Activated CD4-positive, alpha-beta T cell treated with anti-CD3 and anti-CD28 coated beads for 36 hours (primary cell): ENCODE results near the gene AFAP1. TPM values are rescaled to one million over a fixed set of nuclear protein-coding genes. Genes with fewer than 3 reads are reported as not detected.

Experiments
- ATAC-seq: fragments of 200-7000 bp; cut with Tn5 transposase; one replicate; pipeline ENCODE4 v1.10.0; 2021; ENCODE audit warnings: mild to moderate bottlenecking, moderate library complexity
- CTCF ChIA-PET: fragments of 350-600 bp; sonication (Branson Sonifier 250); formaldehyde crosslinking; loops from one replicate; lab custom pipeline; 2021; ENCODE audit warnings: antibody characterized with exemption; lab: Charles Lee
- POLR2A ChIA-PET: fragments of 350-600 bp; sonication (Branson Sonifier 250); formaldehyde crosslinking; loops from one replicate; lab custom pipeline; 2021; ENCODE audit warnings: antibody characterized with exemption, inconsistent platforms; lab: Charles Lee
- DNase-seq: peaks from one replicate; pipeline ENCODE4 v3.0.0-alpha.2; 2020
- H3K27ac Mint-ChIP-seq: one replicate; pipeline ENCODE4 v1.8.0; 2021; ENCODE audit warnings: mixed read lengths
- H3K27me3 Mint-ChIP-seq: one replicate; pipeline ENCODE4 v1.8.0; 2021; ENCODE audit warnings: mixed read lengths
- H3K36me3 Mint-ChIP-seq: one replicate; pipeline ENCODE4 v1.8.0; 2021; ENCODE audit warnings: low read depth, mixed read lengths
- H3K4me1 Mint-ChIP-seq: one replicate; pipeline ENCODE4 v1.8.0; 2021; ENCODE audit warnings: mixed read lengths
- H3K4me3 Mint-ChIP-seq: one replicate; pipeline ENCODE4 v1.8.0; 2021; ENCODE audit warnings: mild to moderate bottlenecking, moderate library complexity, mixed read lengths
- H3K9me3 Mint-ChIP-seq: one replicate; pipeline ENCODE4 v1.8.0; 2021; ENCODE audit warnings: low read depth, mixed read lengths
- intact Hi-C, 2 experiments: fragments of 100-400 bp; cut with DNase I in 1 of 2; cut with micrococcal nuclease in 1 of 2; formaldehyde crosslinking; loops; one replicate each; pipeline versions ENCODE4 v1.14.2 to v1.15.1; 2022 to 2024; cut with DNase I, micrococcal nuclease
- total RNA-seq, 2 experiments: library from RNA; stranded (reverse); gene quantifications; one replicate each; pipeline ENCODE4 v1.2.3, GENCODE V29; 2021

The AFAP1 gene, protein sequence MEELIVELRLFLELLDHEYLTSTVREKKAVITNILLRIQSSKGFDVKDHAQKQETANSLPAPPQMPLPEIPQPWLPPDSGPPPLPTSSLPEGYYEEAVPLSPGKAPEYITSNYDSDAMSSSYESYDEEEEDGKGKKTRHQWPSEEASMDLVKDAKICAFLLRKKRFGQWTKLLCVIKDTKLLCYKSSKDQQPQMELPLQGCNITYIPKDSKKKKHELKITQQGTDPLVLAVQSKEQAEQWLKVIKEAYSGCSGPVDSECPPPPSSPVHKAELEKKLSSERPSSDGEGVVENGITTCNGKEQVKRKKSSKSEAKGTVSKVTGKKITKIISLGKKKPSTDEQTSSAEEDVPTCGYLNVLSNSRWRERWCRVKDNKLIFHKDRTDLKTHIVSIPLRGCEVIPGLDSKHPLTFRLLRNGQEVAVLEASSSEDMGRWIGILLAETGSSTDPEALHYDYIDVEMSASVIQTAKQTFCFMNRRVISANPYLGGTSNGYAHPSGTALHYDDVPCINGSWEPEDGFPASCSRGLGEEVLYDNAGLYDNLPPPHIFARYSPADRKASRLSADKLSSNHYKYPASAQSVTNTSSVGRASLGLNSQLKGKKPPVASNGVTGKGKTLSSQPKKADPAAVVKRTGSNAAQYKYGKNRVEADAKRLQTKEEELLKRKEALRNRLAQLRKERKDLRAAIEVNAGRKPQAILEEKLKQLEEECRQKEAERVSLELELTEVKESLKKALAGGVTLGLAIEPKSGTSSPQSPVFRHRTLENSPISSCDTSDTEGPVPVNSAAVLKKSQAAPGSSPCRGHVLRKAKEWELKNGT
- 10 to 100 TPM; 27.1 to 27.2 TPM for total RNA-seq

DNA sequence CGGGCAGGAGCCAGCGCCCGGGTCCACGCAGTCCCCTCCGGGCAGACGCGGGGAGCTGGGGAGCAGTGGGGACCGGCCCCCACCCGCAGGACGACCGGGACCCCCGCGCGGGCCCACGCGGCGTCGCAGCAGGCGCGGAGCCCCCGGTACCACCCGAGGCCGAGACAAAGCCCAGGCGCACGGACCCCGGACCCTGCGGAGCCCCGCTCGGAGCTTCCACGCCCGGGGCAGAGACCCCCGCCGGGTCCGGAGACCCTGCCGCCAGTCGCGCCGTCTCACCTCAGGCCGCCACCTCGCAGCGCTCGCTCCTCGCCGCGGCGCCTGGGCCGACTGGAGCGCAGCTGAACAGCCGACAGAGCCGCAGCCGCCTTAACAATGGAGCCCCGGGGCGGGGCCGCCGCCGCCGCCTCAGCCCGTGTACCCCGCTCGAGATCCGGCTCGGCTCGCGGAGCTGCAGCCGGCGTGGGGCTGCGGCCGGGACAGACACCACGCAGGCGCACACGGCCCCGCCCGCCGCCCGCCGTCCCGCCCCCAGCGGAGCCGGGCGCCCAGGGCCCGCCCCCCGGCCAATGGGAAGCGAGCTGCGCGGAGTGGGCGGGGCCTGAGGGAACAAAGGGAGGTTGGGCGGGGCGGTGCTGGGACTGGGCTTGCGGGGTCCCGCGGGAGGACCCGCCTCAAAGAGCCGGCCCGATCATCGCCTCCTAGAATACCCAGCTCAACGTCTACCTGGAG is at the start of gene AFAP1:
Gene AFAP1 (minus strand): TSS at position 485 of the 732 bp plus-strand sequence. CDS start 67,783 bp downstream, outside the sequence.
- intact Hi-C loops, result loop anchor here (1.0 to 5.0 kb wide), 9 partner anchors 21 to 219 kb away; partner anchors contain the start of gene ABLIM2 (in 2 of the 2)

DNA sequence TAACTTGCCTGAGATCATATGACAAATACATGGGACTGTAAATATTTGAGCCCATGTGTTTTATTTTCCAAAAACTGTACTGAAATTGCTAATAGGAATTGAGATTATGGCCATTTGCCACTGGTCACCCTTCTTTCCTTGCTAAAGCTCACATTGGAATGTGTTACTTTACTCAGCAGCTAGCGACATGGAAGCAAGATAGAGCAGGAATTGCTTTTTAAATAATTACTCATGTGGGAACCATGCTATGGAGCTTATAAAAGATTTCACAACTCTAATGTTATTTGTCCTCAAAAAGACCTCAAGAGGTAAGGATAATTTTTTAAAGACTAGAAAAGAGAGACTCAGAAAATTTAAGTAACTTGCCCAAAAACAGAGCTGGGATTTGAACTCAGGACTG is 48.8 kb upstream of the AFAP1 start:
- H3K27ac Mint-ChIP-seq, result no peak overlapping the region
- CTCF ChIA-PET, result interaction anchor here (0.7 to 7.5 kb wide), 16 partner anchors 10 to 227 kb away, joined by 3 to 86 read pairs (median 5); no protein-coding TSS in a partner anchor
- POLR2A ChIA-PET, result no interaction called here
- intact Hi-C loops, result loop anchor here (5.0 to 10.0 kb wide), 2 partner anchors 226 to 794 kb away; partner anchors contain the start of gene SORCS2 (in 2 of the 2)
- H3K4me1 Mint-ChIP-seq, result peaks cover 3% of the 10 kb centered on the region
- H3K9me3 Mint-ChIP-seq, result no peaks in the 10 kb centered on the region
- DNase-seq (no peak), ATAC-seq (no peak)
- no peaks in the 10 kb centered on the region for H3K27me3 Mint-ChIP-seq
- H3K4me3 Mint-ChIP-seq, result no peak overlapping the region
- no peaks in the 10 kb centered on the region for H3K36me3 Mint-ChIP-seq

More for the DNA sequence above, at the start of gene AFAP1:
- POLR2A ChIA-PET, result interaction anchor here (0.9 to 1.2 kb wide), 4 partner anchors 21 to 31 kb away, joined by 4 to 6 read pairs (median 4); no protein-coding TSS in a partner anchor
- Mint-ChIP-seq H3K4me3 (peak within 1 kb of the TSS; percentile 80), H3K27me3 (peaks cover 3% of the 10 kb centered on the region), H3K27ac (no peak within 1 kb of the TSS), H3K9me3 (no peaks in the 10 kb centered on the region), H3K36me3 (no peaks in the 10 kb centered on the region), H3K4me1 (peaks cover 27% of the 10 kb centered on the region)
- peak; percentile 97 for ATAC-seq
- peak; percentile 92 for DNase-seq
- CTCF ChIA-PET, result interaction anchor here (0.5 to 2.1 kb wide), 7 partner anchors 11 to 214 kb away, joined by 3 to 9 read pairs (median 3); no protein-coding TSS in a partner anchor

DNA sequence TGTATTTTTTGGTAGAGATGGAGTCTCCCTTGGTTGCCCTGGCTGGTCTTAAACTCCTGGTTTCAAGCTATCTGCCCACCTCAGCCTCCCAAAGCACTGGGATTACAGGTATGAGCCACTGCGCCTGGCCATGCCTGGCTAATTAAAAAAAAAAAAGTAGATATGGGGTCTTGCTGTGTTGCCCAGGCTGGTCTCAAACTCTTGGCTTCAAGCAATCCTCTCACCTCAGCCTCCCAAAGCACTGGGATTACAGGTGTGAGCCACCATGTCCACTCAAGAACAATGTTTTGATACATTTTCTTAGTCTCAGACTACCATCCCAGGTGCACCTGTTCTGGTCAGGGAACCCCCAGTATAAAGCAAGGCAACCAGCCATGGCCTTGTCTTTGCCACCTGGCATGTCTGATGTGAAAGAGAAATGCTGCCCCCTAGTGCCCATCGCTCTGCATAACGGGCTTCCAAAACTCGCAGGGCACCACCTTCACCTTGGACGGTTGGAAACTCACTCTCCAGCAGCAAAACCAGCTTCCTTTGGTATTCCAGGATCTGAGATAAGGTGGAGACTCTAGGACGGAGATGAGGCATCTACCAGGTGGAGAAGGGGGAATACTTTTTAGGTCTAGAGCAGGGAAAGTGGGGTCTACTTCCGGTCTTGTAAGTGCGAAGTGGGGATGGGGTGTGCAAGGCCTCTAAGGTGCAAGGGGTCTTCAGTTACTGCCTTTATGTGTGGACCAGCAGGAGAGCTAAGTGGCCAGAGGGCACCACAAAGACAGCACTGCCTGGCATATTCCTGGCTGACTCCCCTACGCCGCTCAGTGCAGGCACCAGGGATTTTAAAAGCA is 47.7 kb upstream of the AFAP1 start:
- Mint-ChIP-seq H3K4me3 (no peak overlapping the region), H3K27ac (no peak overlapping the region), H3K4me1 (peaks cover 3% of the 10 kb centered on the region), H3K9me3 (no peaks in the 10 kb centered on the region), H3K27me3 (no peaks in the 10 kb centered on the region), H3K36me3 (no peaks in the 10 kb centered on the region)
- ATAC-seq (peak; percentile 89), DNase-seq (peak; percentile 88)
- intact Hi-C loops, result loop anchor here (1.0 to 10.0 kb wide), 6 partner anchors 48 to 793 kb away; partner anchors contain the start of genes SORCS2 (in 2 of the 2) and AFAP1 (in 1 of the 2)
- ChIA-PET CTCF (interaction anchor here (0.6 to 7.5 kb wide), 26 partner anchors 9 to 884 kb away, joined by 3 to 86 read pairs (median 4); partner anchors contain the start of gene AFAP1), POLR2A (no interaction called here)

DNA sequence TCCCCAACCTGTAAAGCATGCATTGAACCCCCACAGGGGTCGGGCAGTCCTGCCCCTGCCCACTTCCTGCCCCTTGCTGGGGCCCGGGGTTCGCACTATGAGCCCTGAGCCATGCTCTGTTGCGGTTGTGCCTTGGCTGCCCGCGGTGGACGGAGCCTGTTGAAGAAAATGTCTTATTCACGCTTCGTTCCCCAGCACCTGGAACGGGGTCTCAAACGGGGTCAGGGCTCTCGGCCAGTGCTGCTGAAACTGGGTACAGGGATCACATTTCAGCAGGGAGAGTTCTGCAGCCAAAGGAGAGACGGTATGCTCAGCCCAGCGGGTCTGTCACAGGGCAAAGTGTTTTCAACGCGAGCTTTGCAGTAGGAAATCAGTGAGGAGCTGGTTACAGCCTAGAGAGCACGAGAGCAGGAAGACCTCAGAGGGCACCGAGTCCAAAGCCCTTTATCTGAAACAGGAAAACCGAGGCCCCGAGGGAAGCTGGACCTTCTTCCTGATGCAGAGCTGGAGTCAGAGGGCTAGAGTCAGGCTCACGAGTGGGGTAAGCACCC is 46.3 kb upstream of the AFAP1 start:
- Mint-ChIP-seq H3K9me3 (no peaks in the 10 kb centered on the region), H3K4me3 (no peak overlapping the region), H3K36me3 (no peaks in the 10 kb centered on the region), H3K27me3 (no peaks in the 10 kb centered on the region), H3K27ac (no peak overlapping the region), H3K4me1 (peaks cover 3% of the 10 kb centered on the region)
- ATAC-seq (no peak), DNase-seq (no peak)
- ChIA-PET POLR2A (no interaction called here), CTCF (interaction anchor here (0.8 to 7.5 kb wide), 4 partner anchors 46 to 181 kb away, joined by 3 to 86 read pairs (median 6); partner anchors contain the start of gene AFAP1)
- intact Hi-C loops, result loop anchor here (2.0 to 10.0 kb wide), 3 partner anchors 223 to 791 kb away; partner anchors contain the start of gene SORCS2 (in 2 of the 2)

DNA sequence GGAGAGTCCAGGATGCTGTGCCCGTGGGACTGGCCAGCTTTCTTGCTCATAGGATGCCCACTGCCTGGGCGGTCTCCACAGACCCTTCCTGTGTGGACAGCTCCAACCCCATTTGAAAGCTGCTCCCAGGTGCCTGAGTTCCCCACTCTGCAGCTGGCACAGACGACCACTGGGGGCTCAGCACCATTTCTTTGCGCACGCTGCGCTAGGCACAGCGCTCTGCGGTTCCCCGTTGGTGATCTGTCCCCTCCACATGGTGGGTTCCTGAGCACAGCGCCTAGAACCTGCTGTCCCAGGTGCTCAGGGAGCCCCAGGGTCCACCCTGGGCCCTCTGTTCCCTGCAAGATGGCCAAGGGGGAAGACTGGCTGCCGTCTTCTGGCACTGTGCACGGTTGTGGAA is 45.4 kb upstream of the AFAP1 start:
- POLR2A ChIA-PET, result no interaction called here
- Mint-ChIP-seq H3K4me3 (no peak overlapping the region), H3K27me3 (no peaks in the 10 kb centered on the region), H3K27ac (no peak overlapping the region), H3K9me3 (no peaks in the 10 kb centered on the region), H3K4me1 (peaks cover 3% of the 10 kb centered on the region), H3K36me3 (no peaks in the 10 kb centered on the region)
- CTCF ChIA-PET, result interaction anchor here (0.8 to 7.5 kb wide), 2 partner anchors 123 to 181 kb away, joined by 3 to 86 read pairs; no protein-coding TSS in a partner anchor
- ATAC-seq (no peak), DNase-seq (no peak)
- intact Hi-C loops, result loop anchor here (5.0 to 10.0 kb wide), 2 partner anchors 223 to 790 kb away; partner anchors contain the start of gene SORCS2 (in 2 of the 2)

DNA sequence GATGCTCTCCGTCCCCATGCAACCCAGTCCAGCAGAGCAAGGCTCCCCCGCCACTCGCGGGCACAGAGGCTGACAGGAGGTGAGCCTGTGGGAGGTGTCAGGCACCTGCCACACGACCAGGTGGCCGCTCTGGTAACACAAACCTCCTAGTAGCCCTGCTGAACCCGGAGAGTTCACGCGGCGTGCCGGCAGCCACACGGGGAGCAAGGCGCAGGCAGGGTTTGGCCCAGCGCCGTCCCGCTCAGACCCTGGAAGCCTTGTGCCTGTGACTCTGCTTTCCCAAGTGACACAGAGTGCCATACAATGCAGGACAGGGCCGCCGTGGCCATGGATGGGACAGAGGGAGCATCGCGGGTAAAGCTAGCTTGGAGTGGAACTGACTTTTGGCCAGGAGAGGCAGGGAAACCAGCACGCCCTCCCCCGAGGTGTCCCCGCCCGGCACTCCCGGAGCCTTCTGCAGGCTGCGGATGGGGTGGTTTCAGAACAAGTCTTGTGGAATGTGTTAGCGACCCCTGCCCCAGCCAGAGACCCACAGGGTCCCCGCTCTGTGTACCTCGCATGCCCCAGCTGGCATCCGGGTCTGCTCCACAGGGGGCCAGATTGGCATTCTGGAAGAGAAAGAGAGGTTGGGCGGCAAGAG is 44.7 kb upstream of the AFAP1 start:
- intact Hi-C loops, result loop anchor here (10.0 kb wide), 1 partner anchor 790 kb away; the partner anchor contains the start of gene SORCS2 (in 2 of the 2)
- Mint-ChIP-seq H3K4me3 (no peak overlapping the region), H3K27me3 (no peaks in the 10 kb centered on the region), H3K27ac (no peak overlapping the region), H3K9me3 (no peaks in the 10 kb centered on the region), H3K4me1 (peaks cover 3% of the 10 kb centered on the region), H3K36me3 (no peaks in the 10 kb centered on the region)
- CTCF ChIA-PET, result interaction anchor here (0.8 to 7.5 kb wide), 2 partner anchors 123 to 180 kb away, joined by 3 to 86 read pairs; no protein-coding TSS in a partner anchor
- POLR2A ChIA-PET, result no interaction called here
- no peak for ATAC-seq
- no peak for DNase-seq

DNA sequence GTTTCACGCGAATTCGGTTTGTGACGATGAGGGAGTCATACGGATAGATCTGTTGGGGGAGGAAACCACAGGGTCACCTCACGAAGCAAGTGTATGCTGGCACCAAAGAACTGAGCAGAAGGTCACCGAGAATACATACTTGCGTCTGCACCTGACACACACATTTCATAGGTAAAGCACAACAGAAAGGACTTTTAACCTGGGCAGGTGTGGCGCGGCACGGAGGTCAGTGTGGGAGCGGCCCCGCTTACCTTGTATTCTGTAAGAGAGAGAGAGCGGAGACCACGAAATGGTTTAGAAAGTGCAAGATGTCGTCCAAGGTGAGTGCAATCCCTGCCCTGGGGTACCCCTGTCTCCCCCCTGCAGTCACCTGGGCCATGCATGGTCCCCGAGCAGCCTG is 43.6 kb upstream of the AFAP1 start:
- Mint-ChIP-seq H3K27ac (no peak overlapping the region), H3K9me3 (no peaks in the 10 kb centered on the region), H3K4me3 (no peak overlapping the region), H3K4me1 (peaks cover 3% of the 10 kb centered on the region), H3K27me3 (no peaks in the 10 kb centered on the region), H3K36me3 (no peaks in the 10 kb centered on the region)
- CTCF ChIA-PET, result no interaction called here
- DNase-seq, result no peak
- no peak for ATAC-seq
- intact Hi-C loops, result loop anchor here (10.0 kb wide), 1 partner anchor 788 kb away; the partner anchor contains the start of gene SORCS2 (in 2 of the 2)
- POLR2A ChIA-PET, result no interaction called here

DNA sequence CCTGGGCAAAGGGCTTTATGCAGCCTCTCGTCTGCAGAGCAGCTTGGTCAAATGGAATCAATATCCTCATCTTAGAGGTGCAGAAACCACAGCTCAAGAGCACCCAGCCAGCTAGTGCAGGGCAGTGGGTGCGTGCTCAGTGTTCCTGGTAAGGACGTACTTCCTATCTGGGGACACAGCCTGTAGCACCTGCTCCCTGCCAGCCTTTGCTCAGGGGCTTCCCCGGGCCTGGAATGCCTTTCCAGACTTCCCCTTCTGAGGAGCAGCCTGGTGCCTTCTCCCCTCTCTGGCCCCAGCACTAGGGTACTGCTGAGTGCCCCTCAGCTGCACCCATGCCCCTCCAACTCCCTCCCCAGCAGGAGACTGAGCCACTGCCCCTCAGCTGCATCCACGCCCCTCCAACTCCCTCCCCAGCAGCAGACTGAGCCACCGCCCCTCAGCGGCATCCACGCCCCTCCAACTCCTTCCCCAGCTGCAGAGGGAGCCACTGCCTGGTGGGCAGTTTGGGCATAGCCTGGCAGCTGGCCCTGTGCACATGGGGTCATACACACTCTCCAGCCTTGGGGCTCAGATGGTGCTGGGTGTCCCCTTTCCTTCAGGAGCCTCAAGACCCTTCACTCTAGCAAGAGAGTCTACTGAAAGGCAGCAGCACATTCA is 42.2 kb upstream of the AFAP1 start:
- intact Hi-C loops, result loop anchor here (10.0 kb wide), 1 partner anchor 787 kb away; the partner anchor contains the start of gene SORCS2 (in 2 of the 2)
- H3K27me3 Mint-ChIP-seq, result no peaks in the 10 kb centered on the region
- H3K27ac Mint-ChIP-seq, result no peak overlapping the region
- ATAC-seq (no peak), DNase-seq (no peak)
- no peaks in the 10 kb centered on the region for H3K36me3 Mint-ChIP-seq
- peaks cover 3% of the 10 kb centered on the region for H3K4me1 Mint-ChIP-seq
- no peaks in the 10 kb centered on the region for H3K9me3 Mint-ChIP-seq
- no peak overlapping the region for H3K4me3 Mint-ChIP-seq
- ChIA-PET CTCF (no interaction called here), POLR2A (no interaction called here)

DNA sequence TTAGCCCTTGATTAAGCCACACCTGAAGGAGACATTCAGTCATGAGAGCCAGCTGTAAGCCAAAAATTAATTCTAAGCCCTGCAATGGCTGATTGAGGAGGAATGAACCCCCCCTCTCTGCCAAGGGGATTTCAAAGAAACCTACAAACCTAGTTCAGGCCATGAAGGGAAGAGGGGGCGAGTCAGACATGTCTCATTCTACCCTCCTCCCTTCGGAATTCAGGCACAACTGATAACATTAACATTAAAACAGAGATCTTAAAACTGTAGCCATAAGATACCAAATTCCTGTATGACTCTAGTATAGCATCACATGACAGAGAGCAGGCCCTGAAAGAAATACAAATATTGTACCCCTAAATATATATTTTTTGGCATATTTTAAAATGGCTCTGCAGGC is 40.4 kb upstream of the AFAP1 start:
- no peaks in the 10 kb centered on the region for H3K9me3 Mint-ChIP-seq
- no peak overlapping the region for H3K27ac Mint-ChIP-seq
- CTCF ChIA-PET, result interaction anchor here (2.6 kb wide), 1 partner anchor 9 kb away, joined by 12 read pairs; no protein-coding TSS in a partner anchor
- H3K4me3 Mint-ChIP-seq, result no peak overlapping the region
- no peaks in the 10 kb centered on the region for H3K36me3 Mint-ChIP-seq
- DNase-seq (no peak), ATAC-seq (no peak)
- POLR2A ChIA-PET, result no interaction called here
- H3K27me3 Mint-ChIP-seq, result no peaks in the 10 kb centered on the region
- intact Hi-C loops, result loop anchor here (10.0 kb wide), 1 partner anchor 785 kb away; the partner anchor contains the start of gene SORCS2 (in 2 of the 2)
- H3K4me1 Mint-ChIP-seq, result no peaks in the 10 kb centered on the region
